K562 (cell line): ENCODE data around the gene PTPN7. TPM values are rescaled to one million over a fixed set of nuclear protein-coding genes. Genes with fewer than 3 reads are reported as not detected.

Experiments used
- ATAC-seq: fragments of 200-7000 bp; cut with Tn5 transposase; 3 replicates; pipeline ENCODE4 v1.9.1; 2020; ENCODE audit warnings: moderate library complexity
- BruUV-seq: library from RNA; stranded (reverse); fragments of 400-500 nt; replicated peaks from 2 replicates; lab custom pipeline; 2021; lab: Mats Ljungman, UMichigan
- CTCF ChIA-PET: fragments of 300-600 bp; formaldehyde crosslinking; extraction: SDS; loops from one replicate; lab custom pipeline; 2021; ENCODE audit warnings: low intra/inter-chr PET ratio; lab: Yijun Ruan, JAX
- POLR2A ChIA-PET: fragments of 300-600, 350-650 bp; sonication (Branson Sonifier 250); formaldehyde crosslinking; extraction: SDS; loops from one replicate; lab custom pipeline; 2021; ENCODE audit warnings: antibody characterized with exemption, inconsistent platforms; lab: Yijun Ruan, JAX
- DNase-seq, 4 experiments: peaks; one replicate each; pipeline versions ENCODE4 v3.0.0 to v3.0.0-alpha.2; 2011 to 2018; ENCODE audit warnings: low spot score in 3 of 4, mixed read lengths in 3 of 4; ENCODE audit errors: extremely low read depth in 1 of 4
- FAIRE-seq: peaks from 2 replicates; lab custom pipeline; 2011; peaks lifted over from hg19 to GRCh38; lab: Jason Lieb, UNC
- H2AFZ ChIP-seq: 2 replicates; pipeline ENCODE4 v1.6.0; 2011; ENCODE audit warnings: low read depth, low read length, control low read depth, inconsistent platforms
- H3K27ac ChIP-seq: fragments of 200-600 bp; 3 replicates; pipeline ENCODE4 v1.8.0; 2011; ENCODE audit warnings: low read depth, mild to moderate bottlenecking, control low read depth, inconsistent platforms, low read length, moderate library complexity, mixed read lengths; ENCODE audit errors: extremely low read depth
- H3K27me3 ChIP-seq, 2 experiments: fragments of 300-600 bp in 1 of 2; 2 replicates in 1 of 2; 3 replicates in 1 of 2; pipeline versions ENCODE4 v1.6.0 to v1.8.0; 2011; ENCODE audit warnings: inconsistent platforms in 2 of 2, low read length in 2 of 2, mild to moderate bottlenecking in 1 of 2, mixed read lengths in 1 of 2, moderate library complexity in 1 of 2; ENCODE audit not compliant: control insufficient read depth in 2 of 2, insufficient read depth in 2 of 2
- H3K36me3 ChIP-seq: fragments of 300-600 bp; 3 replicates; pipeline ENCODE4 v1.8.0; 2011; ENCODE audit warnings: mild to moderate bottlenecking, low read length, inconsistent platforms; ENCODE audit not compliant: control insufficient read depth, insufficient read depth
- H3K4me1 ChIP-seq, 2 experiments: fragments of 200-600 bp in 1 of 2; replicated peaks in 1 of 2; 2 replicates in 1 of 2; 3 replicates in 1 of 2; pipeline versions ENCODE4 v1.5.1 to v1.8.0; 2011; ENCODE audit warnings: inconsistent platforms in 2 of 2, low read length in 2 of 2, mild to moderate bottlenecking in 1 of 2, mixed read lengths in 1 of 2, moderate library complexity in 1 of 2; ENCODE audit not compliant: control insufficient read depth in 2 of 2, insufficient read depth in 2 of 2
- H3K4me2 ChIP-seq: 2 replicates; pipeline ENCODE4 v1.6.1; 2011; ENCODE audit warnings: low read length, control low read depth, inconsistent platforms, mixed read lengths; ENCODE audit not compliant: insufficient read depth
- H3K4me3 ChIP-seq: fragments of 200-600 bp; sonication (generic), shearing (Covaris generic); 2 replicates; pipeline ENCODE4 v1.5.1; 2016; ENCODE audit warnings: control low read depth, inconsistent platforms
- H3K79me2 ChIP-seq: fragments of 200-600 bp; 3 replicates; pipeline ENCODE4 v1.8.0; 2011; ENCODE audit warnings: low read length, inconsistent platforms; ENCODE audit not compliant: control insufficient read depth, insufficient read depth
- H3K9ac ChIP-seq, 2 experiments: 2 replicates each; pipeline versions ENCODE4 v1.6.0 to v1.6.1; 2011; ENCODE audit warnings: low read depth in 2 of 2, low read length in 2 of 2, control low read depth in 1 of 2, inconsistent platforms in 1 of 2, mild to moderate bottlenecking in 1 of 2, mixed read lengths in 1 of 2; ENCODE audit not compliant: insufficient read depth in 1 of 2
- H3K9me1 ChIP-seq: one replicate; pipeline ENCODE4 v1.6.0; 2011; ENCODE audit warnings: inconsistent platforms, mild to moderate bottlenecking, low read length, moderate library complexity; ENCODE audit not compliant: control insufficient read depth, insufficient read depth
- H3K9me3 ChIP-seq: replicated peaks from 2 replicates; pipeline ENCODE4 v1.5.1; 2011; ENCODE audit warnings: low read depth, low read length, inconsistent platforms; ENCODE audit not compliant: control insufficient read depth, insufficient read depth
- H4K20me1 ChIP-seq: replicated peaks from 2 replicates; pipeline ENCODE4 v1.6.1; 2011; ENCODE audit warnings: low read length, inconsistent platforms, mixed read lengths; ENCODE audit not compliant: control insufficient read depth, insufficient read depth
- ATF7 ChIP-seq: fragments of 450-650 bp; IDR thresholded peaks from 2 replicates; pipeline ENCODE4 v1.7.1; 2014; ENCODE audit warnings: mild to moderate bottlenecking, moderate library complexity
- CEBPZ ChIP-seq: fragments of 150-350 bp; IDR thresholded peaks from 2 replicates; pipeline ENCODE4 v1.6.1; 2014; ENCODE audit warnings: low read depth, mild to moderate bottlenecking, low read length, borderline replicate concordance
- ELF2 ChIP-seq: fragments of 250-450 bp; sonication (Bioruptor Pico); IDR thresholded peaks from 2 replicates; pipeline ENCODE4 v1.5.0; 2021; ENCODE audit warnings: mild to moderate bottlenecking
- GATA2 ChIP-seq: sonication (generic); formaldehyde crosslinking; IDR thresholded peaks from 2 replicates; pipeline ENCODE4 v1.4.0; 2020; ENCODE audit warnings: mild to moderate bottlenecking, missing genetic modification reagents
- KAT7 ChIP-seq: sonication (generic); formaldehyde crosslinking; IDR thresholded peaks from 2 replicates; pipeline ENCODE4 v1.8.0; 2022; ENCODE audit warnings: missing genetic modification reagents, mild to moderate bottlenecking, borderline replicate concordance
- RBM39 ChIP-seq: fragments of 200-400 bp; formaldehyde crosslinking; optimal IDR thresholded peaks from 2 replicates; pipeline ENCODE3; 2018; ENCODE audit warnings: low read depth, low read length
- ZBTB8A ChIP-seq: fragments of 450-650 bp; IDR thresholded peaks from 2 replicates; pipeline ENCODE4 v1.6.1; 2018; ENCODE audit warnings: mild to moderate bottlenecking, moderate library complexity; ENCODE audit not compliant: partially characterized antibody
- ZFP36 ChIP-seq: fragments of 150-350 bp; IDR thresholded peaks from 2 replicates; pipeline ENCODE4 v1.6.1; 2018; ENCODE audit warnings: low read length, low read depth; ENCODE audit not compliant: partially characterized antibody
- ZKSCAN1 ChIP-seq: fragments of 150-350 bp; IDR thresholded peaks from 2 replicates; pipeline ENCODE4 v1.6.1; 2016; ENCODE audit warnings: low read depth, low read length
- ZNF699 ChIP-seq: fragments of 250-450 bp; sonication (Bioruptor Pico); IDR thresholded peaks from 2 replicates; pipeline ENCODE4 v1.8.0; 2021; ENCODE audit warnings: mild to moderate bottlenecking, moderate library complexity; ENCODE audit not compliant: insufficient replicate concordance
- WGBS: fragments of 100-300 bp; shearing (Covaris generic); methylation state at CpG from one replicate; pipeline ENCODE4 v1.1.6; 2016; ENCODE audit warnings: low coverage, mixed read lengths; ENCODE audit not compliant: insufficient coverage; ENCODE audit errors: missing lambda C conversion rate; 5-methylcytosine and 5-hydroxymethylcytosine counted together
- in situ Hi-C: fragments of 300-500 bp; cut with MboI; formaldehyde crosslinking; loops from 4 replicates; pipeline ENCODE4 v1.15.0; 2018; ENCODE audit warnings: inconsistent platforms, mixed read lengths
- intact Hi-C: fragments of 100-400 bp; cut with micrococcal nuclease; formaldehyde crosslinking; loops from 2 replicates; pipeline ENCODE4 v1.14.2; 2022
- polyA plus RNA-seq, 8 experiments: library from polyadenylated mRNA; depleted of rRNA in 4 of 8; stranded (reverse) in 5 of 8; unstranded in 3 of 8; fragments of >200 nt; fragmentation: Nextera tagmentation in 2 of 8; fragmentation: Illumina TruSeq in 1 of 8; extraction: Ambion mirVana in 2 of 8; extraction: Trizol in 1 of 8; gene quantifications; 2 replicates each; pipeline versions ENCODE4 v1.2.1 to v1.2.3, GENCODE V29; 2011 to 2014; ENCODE audit warnings: inconsistent platforms in 1 of 8, missing spikeins in 1 of 8
- total RNA-seq, 7 experiments: library from RNA; depleted of rRNA in 6 of 7; stranded (reverse); fragments of >200 nt in 6 of 7; fragmentation: Illumina TruSeq in 2 of 7; extraction: Trizol in 2 of 7; gene quantifications; 2 replicates each; pipeline versions ENCODE4 v1.2.1 to v1.2.3, GENCODE V29; 2011 to 2021; ENCODE audit warnings: low replicate concordance in 1 of 7

PTPN7 gene
- total and polyA plus RNA-seq, 9 of the 15 experiments (the other 6 are each of a cell fraction or from before 2014, with no cell fraction given) = 18.7 to 144 (median 120) TPM

- DNase-seq (no peak), ATAC-seq (no peak), FAIRE-seq (no peak)
- 71% methylated on average over 8 of the region's 8 CpGs for WGBS
- H2AFZ ChIP-seq = no peak overlapping the region
- no TSS peak for BruUV-seq
- H3K4me1 ChIP-seq = peaks cover 8 to 9% of the 10 kb centered on the region in 2 experiments; a peak in 4 of 5 replicates
- CTCF ChIA-PET = no interaction called here
- no peaks in the 10 kb centered on the region for H3K9me1 ChIP-seq
- H3K79me2 ChIP-seq = no peaks in the 10 kb centered on the region
- in situ Hi-C loops = no loop called here
- H3K9me3 ChIP-seq = no peaks in the 10 kb centered on the region
- no peak overlapping the region for H3K4me3 ChIP-seq
- intact Hi-C loops = loop anchor here (5.0 kb wide), 1 partner anchor 234 kb away; no protein-coding TSS in a partner anchor
- H3K27ac ChIP-seq = no peak overlapping the region
- H3K4me2 ChIP-seq = no peak overlapping the region
- POLR2A ChIA-PET = interaction anchor here (1.2 kb wide), 1 partner anchor 117 kb away, joined by 3 read pairs; no protein-coding TSS in a partner anchor
- H3K36me3 ChIP-seq = no peaks in the 10 kb centered on the region
- TF ChIP-seq ZKSCAN1 = peak; percentile 91
- no peak for TF ChIP-seq ELF2
- H3K9ac ChIP-seq = no peak overlapping the region
- H4K20me1 ChIP-seq = 0 out of 2 replicates have a peak, but pooled peaks cover 3% of the 10 kb centered on the region
- peaks cover 6 to 19% of the 10 kb centered on the region in 2 experiments; a peak in 4 of 5 replicates for H3K27me3 ChIP-seq
Observed at GRCh38 chr1:202116287-202116686, 44.1 kb downstream of the PTPN7 start.

- Histone ChIP-seq H3K4me2 (no peak overlapping the region), H3K79me2 (no peaks in the 10 kb centered on the region), H4K20me1 (0 out of 2 replicates have a peak, but pooled peaks cover 3% of the 10 kb centered on the region), H3K4me1 (peaks cover 8% of the 10 kb centered on the region in 2 experiments; a peak in 4 of 5 replicates), H3K9ac (no peak overlapping the region), H3K9me3 (no peaks in the 10 kb centered on the region), H3K27ac (no peak overlapping the region), H3K4me3 (no peak overlapping the region), H2AFZ (no peak overlapping the region), H3K27me3 (peaks cover 3 to 14% of the 10 kb centered on the region in 2 experiments; a peak in 3 of 5 replicates), H3K9me1 (no peaks in the 10 kb centered on the region), H3K36me3 (no peaks in the 10 kb centered on the region)
- 2% methylated on average over 2 of the region's 2 CpGs for WGBS
- intact Hi-C loops (no loop called here), in situ Hi-C loops (no loop called here)
- DNase-seq (no peak), ATAC-seq (no peak), FAIRE-seq (no peak)
- BruUV-seq = no TSS peak
- CTCF ChIA-PET = no interaction called here
- POLR2A ChIA-PET = interaction anchor here (0.6 to 1.6 kb wide), 10 partner anchors 8 to 159 kb away, joined by 3 to 4 read pairs (median 3); partner anchors contain the start of gene TIMM17A
- TF ChIP-seq ZNF699 (no peak), ATF7 (no peak), RBM39 (no peak), ZFP36 (no peak), KAT7 (CRISPR knock-in tag) (no peak), CEBPZ (no peak), ZBTB8A (no peak), GATA2 (CRISPR knock-in tag) (no peak)
Observed at GRCh38 chr1:202113690-202114300, 46.6 kb downstream of the PTPN7 start.
